SK-MEL-5 (cell line): Measurements from ENCODE around the gene KDSR. TPM values are rescaled to one million over a fixed set of nuclear protein-coding genes. Genes with fewer than 3 reads are reported as not detected.

Source experiments
- DNase-seq: peaks from one replicate; pipeline ENCODE4 v3.0.0-alpha.2; 2016; ENCODE audit warnings: low read depth, low spot score
- in situ Hi-C: cut with HindIII; loops from 2 replicates; pipeline ENCODE4 v1.10.0; 2016; ENCODE audit warnings: low sequenced_read_pairs, high pct_unique_total_duplicates, low pct_unique_long_range_greater_than_20kb
- total RNA-seq: library from RNA; depleted of rRNA; stranded (reverse); fragments of >200 nt; shearing (Covaris generic); gene quantifications from 2 replicates; pipeline ENCODE4 v1.2.3, GENCODE V29; 2014

KDSR gene
- total RNA-seq, 1 experiment from 2014 or later: 27.6 TPM

DNA sequence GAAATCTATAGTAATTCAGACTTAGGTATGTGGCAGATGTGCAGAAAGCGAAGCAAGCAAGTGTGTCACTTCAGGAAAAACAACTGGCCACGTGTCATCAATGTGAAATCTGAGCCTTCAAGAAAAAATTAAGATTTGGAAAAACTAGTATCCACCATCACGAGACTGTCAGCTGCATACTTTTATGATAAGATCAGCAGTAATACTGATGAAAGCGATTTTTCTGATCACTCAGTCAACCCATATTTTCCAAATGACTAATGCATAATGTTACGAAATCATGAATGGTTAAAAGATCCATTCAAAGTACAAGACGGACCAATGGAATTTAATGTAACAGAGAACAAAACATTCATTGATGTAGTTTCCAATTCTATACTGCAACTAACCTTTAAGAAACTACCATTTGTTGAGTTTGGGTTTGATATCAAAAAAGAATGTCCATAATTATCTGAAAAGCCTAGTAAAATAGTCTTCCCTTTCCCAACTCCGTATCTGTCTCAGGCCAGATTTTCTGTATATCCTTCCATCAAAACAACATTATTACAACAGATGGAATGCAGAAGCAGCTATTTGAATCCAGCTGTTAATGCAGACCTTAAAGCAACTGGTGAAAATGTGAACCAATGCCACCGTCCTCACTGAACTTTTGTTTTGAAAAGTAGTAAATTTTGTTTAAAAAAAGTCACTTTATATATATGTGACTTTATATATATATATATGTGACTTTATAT is 30.5 kb downstream of the KDSR start:
- in situ Hi-C loops: loop anchor here (25.0 kb wide), 1 partner anchor 324 kb away; no protein-coding TSS in a partner anchor
- peak; percentile 95 for DNase-seq

DNA sequence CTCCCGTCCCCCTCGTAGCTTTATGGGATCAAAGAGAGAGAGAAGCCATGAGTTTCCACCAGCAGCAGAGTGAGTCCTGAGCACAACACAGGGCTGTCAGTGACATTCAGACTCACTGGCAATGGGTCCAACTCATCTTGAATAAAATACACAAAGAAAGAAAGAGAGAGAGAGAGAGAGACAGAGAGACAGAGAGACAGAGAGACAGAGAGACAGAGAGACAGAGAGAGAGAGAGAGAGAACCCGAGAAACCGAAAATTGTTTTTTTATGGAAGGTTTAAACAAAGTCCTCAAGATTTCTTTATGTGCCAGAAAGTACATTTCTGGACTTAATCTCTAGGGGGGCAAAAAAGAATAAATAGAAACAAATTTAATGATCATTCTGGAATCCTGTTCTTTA is 35.9 kb downstream of the KDSR start:
- in situ Hi-C loops: loop anchor here (25.0 kb wide), 1 partner anchor 319 kb away; no protein-coding TSS in a partner anchor
- no peak for DNase-seq

DNA sequence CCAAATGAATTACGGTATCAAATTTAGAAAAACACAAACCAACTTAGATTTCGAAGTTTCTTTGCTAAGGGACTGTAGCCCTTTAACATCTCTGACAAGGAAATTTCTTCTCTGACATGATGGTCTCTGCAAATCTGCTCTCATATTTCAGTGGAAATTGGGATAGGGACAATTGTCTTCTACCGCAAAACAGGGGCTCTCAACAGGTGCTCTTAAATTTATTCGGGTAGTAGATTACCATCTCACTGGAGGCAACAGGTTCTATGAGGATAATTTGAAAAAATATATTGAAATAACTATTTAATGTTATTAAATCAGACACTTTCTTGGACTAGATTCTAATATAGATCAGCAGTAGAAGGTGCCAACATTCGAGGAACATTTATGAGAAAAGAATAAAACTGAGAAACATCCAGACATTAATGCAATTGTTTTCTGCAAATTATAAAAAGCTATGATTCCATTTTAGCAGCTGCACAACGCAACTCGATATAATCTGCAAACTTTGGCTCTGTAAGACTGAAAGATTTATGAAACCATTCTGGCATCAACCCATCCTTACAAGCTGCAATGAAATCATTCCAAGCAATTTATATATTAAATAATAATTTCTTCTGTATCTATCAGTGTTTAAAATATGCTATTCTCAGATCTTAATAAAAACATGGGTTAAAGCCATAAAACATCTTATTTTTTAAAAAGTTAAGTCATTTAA is 37.4 kb downstream of the KDSR start:
- in situ Hi-C loops: loop anchor here (25.0 kb wide), 1 partner anchor 317 kb away; no protein-coding TSS in a partner anchor
- no peak for DNase-seq

DNA sequence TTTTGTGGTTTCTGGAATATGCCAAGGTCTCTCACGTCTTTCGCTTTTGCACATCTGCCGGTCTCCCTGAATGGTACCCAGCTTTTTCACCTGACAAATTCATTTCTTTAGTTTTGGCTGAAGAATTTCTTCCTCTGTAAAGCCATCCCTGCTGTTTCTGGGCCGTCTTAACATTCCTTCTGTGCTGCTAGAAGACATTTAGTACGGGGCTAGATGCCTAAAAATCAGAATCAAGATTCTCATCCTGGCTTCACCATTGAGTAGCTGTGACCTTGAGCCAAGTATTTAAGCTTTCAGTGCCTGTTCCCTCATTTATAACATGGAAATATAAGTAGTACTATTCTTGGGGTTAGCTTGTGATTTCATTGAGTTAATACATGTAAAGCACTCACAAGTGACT is 41.0 kb downstream of the KDSR start:
- in situ Hi-C loops: loop anchor here (25.0 kb wide), 1 partner anchor 314 kb away; no protein-coding TSS in a partner anchor
- DNase-seq: no peak

- in situ Hi-C loops: loop anchor here (25.0 kb wide), 1 partner anchor 313 kb away; no protein-coding TSS in a partner anchor
Observed at GRCh38 chr18:63325086-63325686, 41.8 kb downstream of the KDSR start.

GRCh38 chr18:63322908-63323634 is 43.9 kb downstream of the KDSR start:
- in situ Hi-C loops: no loop called here
- DNase-seq: peak; percentile 84

More at GRCh38 chr18:63325086-63325686, 41.8 kb downstream of the KDSR start:
- DNase-seq: no peak

GRCh38 chr18:63322206-63322605 is 44.8 kb downstream of the KDSR start:
- peak; percentile 13 for DNase-seq
- in situ Hi-C loops: no loop called here

DNA sequence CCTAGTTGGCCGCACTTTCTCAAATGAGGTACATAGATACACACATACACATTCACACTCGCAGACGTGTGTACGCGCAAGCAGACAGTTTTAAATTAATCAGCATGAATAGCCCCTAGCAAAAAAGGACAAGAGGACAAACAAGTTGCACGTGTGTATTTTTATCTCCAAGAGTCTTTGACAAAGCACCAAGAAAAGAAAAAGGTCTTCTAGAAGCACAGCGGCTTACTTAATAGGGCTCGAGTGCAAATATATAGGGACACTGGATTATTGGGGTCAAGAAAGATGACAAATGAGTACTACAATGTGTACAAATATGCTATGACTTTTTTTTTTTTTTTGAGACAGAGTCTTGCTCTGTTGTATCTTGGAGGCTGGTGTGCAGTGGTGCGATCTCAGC is 45.7 kb downstream of the KDSR start:
- DNase-seq: no peak
- in situ Hi-C loops: no loop called here

GRCh38 chr18:63320975-63321265 is 46.1 kb downstream of the KDSR start:
- DNase-seq: no peak
- in situ Hi-C loops: no loop called here

DNA sequence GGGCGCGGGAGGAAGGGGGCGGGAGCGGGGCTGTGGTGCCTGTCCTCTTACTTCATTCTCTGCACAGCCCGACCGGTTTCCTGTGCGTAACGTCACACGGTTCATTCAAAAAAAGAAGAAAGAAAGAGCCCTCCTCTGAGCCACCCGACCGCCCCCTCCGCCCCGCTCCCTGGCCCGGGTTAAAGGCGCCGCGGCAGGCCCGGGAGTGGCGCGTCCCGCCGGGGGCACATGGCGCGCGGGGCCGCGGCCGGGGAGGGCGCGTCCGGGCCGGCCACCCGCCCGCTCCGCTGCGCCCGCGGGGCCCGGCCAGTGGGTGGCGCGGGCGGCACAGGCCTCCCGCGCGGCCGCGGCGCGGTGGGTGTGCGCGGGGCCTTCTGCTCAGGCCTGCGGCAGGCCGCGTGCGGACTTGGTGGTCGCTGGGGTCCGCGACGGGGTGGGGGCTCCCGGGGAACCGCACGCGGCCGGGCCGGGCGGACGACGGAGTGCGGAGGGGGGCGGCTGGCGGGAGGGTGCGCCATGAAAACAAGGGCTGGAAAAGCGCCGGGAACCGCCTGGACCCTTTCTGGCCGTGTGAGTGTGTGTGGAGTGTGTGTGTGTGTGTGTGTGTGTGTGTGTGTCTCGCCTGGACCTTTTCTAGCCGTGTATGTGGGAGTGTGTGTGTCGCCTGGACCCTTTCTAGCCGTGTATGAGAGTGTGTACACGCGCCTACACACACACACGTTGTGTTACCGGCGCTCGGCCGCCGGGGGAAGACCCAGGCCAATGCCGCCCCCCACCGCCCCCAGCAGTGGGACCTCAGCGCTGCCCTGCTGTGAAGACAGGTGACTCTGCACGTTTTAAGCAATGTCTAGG is 46.7 kb downstream of the KDSR start:
- peak; percentile 82 for DNase-seq
- in situ Hi-C loops: no loop called here

DNA sequence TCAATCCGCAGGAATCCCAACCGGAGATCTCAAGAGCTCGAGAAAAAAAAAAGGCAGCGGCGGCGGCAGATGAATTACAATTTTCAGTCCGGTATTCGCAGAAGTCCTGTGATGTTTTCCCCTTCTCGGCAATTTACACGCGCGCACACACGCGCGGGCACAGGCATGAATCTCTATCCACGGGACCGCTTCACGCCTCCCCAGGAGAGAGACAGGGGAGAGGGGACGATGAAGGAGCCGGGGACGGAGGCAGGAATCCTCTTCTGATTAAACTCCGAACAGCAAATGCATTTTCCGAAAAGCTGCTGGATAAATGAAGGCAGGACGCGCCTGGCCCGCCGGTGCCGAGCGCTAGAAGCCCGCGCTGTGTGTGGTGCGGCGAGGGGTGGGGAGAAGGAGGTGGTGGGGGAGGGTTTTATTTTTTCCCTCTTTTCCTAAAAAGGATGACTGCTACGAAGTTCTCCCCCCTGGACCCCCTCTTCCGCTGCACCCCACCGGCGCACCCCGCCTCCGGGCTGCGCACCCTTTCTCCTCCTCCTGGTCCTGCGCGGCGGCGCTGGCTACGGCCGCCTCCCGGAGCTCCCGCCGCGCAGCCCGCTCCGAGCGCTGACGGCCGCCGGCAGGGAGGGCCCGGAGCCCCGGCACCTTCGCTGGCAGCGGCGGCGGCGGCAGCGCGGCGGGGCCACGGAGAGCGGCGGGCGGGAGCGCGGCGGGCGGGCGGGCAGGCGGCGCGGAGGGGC is 47.5 kb downstream of the KDSR start, which contains the start of gene BCL2:
TSS of gene BCL2 (minus strand) at position 387 of the 740 bp plus-strand sequence.
- DNase-seq: no peak

GRCh38 chr18:63318889-63319382 is 48.1 kb downstream of the KDSR start:
- in situ Hi-C loops: no loop called here
- DNase-seq: no peak

More for the DNA sequence above, 47.5 kb downstream of the KDSR start, which contains the start of gene BCL2:
- in situ Hi-C loops: no loop called here

DNA sequence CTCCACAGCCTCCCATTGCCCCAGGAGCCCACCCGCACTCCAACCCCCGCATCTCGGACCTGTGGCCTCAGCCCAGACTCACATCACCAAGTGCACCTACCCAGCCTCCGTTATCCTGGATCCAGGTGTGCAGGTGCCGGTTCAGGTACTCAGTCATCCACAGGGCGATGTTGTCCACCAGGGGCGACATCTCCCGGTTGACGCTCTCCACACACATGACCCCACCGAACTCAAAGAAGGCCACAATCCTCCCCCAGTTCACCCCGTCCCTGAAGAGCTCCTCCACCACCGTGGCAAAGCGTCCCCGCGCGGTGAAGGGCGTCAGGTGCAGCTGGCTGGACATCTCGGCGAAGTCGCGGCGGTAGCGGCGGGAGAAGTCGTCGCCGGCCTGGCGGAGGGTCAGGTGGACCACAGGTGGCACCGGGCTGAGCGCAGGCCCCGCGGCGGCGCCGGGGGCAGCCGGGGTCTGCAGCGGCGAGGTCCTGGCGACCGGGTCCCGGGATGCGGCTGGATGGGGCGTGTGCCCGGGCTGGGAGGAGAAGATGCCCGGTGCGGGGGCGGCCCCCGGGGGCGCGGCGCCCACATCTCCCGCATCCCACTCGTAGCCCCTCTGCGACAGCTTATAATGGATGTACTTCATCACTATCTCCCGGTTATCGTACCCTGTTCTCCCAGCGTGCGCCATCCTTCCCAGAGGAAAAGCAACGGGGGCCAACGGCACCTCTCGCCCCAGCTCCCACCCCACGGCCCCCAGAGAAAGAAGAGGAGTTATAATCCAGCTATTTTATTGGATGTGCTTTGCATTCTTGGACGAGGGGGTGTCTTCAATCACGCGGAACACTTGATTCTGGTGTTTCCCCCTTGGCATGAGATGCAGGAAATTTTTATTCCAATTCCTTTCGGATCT is 48.8 kb downstream of the KDSR start:
- in situ Hi-C loops: no loop called here
- DNase-seq: peak; percentile 46

DNA sequence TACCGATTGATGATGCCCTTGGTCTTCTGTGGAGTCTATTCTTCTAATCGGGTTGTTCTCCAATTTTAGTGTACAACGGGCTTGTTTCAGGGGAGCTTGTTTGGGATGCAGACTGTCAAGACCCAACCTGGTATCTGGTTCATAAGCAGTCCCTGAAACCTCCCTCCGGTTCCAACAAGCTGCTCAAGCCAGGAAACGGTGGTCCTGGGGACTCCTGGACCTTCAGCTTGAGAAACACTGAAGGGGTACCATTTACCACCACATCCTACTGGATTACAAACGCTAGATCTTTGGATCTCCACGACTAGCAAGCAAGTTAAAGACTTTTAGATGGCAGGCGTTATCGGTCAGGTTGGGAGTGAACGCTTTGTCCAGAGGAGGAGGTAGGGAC is 49.5 kb downstream of the KDSR start:
- DNase-seq: no peak
- in situ Hi-C loops: no loop called here
